ENCODE results near the gene FAM210A.

Gene FAM210A

DNA sequence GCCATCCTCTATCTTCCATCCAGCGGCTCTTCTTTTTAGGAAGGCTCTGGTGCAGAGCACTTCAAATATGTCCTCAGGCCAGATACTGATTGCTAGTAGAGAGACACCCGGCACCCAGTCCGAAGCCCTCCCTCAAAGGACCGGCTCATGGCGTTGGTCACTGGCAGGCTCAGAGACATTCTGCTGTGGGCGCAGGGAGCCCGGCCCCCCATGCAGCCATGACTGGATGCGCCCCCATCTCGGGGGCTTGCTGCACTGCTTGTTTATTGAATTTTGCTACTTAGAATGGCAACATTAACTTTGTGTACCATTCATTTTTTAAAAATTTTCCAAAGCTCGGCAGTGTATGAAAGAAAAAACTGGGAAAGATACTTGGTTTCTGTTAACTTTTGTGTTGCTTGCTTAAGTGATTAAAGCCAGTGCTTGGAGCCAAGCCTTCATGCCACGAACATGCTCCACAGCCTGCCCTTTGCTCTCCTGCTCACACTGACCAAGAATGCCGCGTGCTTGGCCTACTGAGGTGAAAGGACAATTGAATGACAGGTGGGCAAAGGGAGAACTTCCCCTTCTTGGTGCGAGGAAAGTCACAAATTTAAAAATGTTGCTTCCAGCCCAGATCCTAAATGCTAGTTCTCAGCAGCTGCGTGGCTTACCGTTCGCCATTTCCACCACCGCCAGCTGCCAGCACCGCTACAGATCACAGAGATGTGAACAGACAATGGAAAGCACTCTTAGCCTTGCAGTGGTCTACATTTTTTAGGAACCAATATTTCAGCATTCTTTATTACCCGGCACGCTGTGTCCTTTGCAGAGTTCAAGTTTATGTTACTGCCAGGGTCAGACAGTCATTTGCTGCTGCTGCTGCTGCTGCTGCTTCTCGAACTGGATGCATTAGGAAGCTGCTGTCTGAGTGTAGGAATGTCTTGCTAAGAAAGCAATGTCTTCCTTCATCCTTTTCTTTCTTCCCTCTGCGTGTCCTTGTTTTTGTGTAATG lies 76.7 kb downstream of the FAM210A start:
- FAIRE-seq (no peak), DNase-seq (ENCODE audit: insufficient read length, low spot score) (no peak)

DNA sequence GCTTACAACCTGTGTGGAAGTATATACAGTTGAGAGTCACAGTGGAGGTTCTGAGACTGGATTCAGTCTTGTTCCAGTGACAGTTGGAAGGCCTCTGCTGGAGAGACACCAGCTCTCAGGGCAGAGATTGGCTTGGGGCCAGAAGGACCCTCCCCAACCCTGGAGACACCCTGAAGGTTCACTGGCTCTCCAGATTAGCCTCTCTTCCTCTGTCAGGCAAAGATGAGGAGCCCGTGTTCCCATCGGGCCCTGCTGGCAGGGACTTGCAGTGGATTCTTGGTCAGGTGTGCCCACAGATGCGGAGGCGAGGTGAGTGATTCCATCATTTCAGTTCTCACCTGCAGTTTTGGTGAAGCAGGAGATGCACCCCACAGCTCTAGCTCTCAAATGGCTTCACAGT lies 78.6 kb downstream of the FAM210A start:
- no peak for DNase-seq (ENCODE audit: insufficient read length, low spot score)
- no peak for FAIRE-seq

DNA sequence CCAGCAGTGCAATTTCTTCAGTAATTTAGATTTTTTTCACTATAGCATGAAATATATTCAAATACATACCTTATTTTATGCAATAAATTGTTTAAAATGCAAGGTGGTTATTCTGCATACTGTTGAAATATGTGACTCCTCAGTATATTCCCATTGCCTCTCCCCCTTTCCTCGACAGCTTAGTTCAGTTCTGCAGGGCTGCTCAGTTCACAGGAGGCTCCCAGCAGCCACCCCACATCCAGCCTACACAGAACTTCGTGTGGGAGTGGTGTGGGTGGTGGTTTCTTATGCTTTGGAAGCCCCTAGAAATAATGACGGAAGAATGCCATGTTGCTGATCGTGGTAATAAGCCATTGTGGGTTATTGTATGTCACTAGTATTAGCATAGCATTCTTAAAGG lies 79.7 kb downstream of the FAM210A start:
- no peak for FAIRE-seq

DNA sequence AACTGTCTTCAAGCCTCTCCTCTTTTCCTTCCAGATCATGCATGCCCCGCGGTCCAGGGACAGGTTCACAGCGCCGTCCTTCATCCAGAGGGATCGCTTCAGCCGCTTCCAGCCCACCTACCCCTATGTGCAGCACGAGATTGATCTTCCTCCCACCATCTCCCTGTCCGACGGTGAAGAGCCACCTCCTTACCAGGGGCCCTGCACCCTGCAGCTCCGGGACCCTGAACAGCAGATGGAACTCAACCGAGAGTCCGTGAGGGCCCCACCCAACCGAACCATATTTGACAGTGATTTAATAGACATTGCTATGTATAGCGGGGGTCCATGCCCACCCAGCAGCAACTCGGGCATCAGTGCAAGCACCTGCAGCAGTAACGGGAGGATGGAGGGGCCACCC lies 81.3 kb downstream of the FAM210A start:
- DNase-seq (ENCODE audit: insufficient read length, low spot score) (no peak), FAIRE-seq (no peak)

More for the DNA sequence above, 79.7 kb downstream of the FAM210A start:
- DNase-seq (ENCODE audit: insufficient read length, low spot score), result no peak

DNA sequence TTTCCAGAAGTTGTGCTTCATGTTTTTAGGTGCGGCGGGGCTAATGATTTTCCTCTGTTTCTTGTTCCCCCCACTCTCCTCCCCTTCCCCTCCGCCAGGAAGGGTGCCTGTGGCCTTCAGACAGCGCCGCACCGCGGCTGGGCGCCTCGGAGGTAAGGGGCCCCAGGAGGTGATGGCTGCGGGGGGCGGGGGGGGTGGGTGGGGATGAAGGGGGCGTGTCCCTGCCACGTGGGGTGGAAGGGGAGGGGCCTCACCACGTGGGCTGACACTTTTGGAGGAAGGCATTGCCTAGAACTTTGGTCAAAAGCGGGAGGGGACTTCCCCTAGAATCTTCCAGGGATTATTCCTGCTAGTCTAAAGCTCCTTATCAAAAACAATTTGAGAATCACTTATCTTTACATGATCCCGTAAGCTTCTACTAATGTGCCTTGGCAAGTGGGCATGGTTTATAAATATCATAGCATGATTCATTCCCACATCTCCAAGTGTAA lies 83.1 kb downstream of the FAM210A start:
- no peak for FAIRE-seq

DNA sequence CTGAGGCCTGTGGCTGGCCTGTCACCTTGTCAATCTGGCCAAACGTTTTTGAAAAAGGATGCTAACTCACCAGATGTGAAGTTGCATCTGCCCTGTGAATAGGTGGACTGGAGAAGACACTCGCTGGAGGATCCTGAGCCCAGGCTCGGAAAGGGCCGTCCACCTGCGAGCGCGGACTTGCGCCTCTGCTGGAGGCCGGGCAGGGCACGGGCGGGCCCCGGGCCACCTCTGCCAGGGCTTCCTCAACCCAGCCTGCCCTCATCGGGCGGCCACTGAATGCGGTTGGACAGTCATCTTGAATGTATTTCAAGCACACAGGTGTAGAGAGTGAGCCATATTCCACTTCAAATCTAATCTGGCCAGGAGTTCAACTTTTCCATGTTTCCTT lies 83.9 kb downstream of the FAM210A start:
- no peak for FAIRE-seq
- DNase-seq (ENCODE audit: insufficient read length, low spot score), result no peak

More for the DNA sequence above, 83.1 kb downstream of the FAM210A start:
- no peak for DNase-seq (ENCODE audit: insufficient read length, low spot score)

DNA sequence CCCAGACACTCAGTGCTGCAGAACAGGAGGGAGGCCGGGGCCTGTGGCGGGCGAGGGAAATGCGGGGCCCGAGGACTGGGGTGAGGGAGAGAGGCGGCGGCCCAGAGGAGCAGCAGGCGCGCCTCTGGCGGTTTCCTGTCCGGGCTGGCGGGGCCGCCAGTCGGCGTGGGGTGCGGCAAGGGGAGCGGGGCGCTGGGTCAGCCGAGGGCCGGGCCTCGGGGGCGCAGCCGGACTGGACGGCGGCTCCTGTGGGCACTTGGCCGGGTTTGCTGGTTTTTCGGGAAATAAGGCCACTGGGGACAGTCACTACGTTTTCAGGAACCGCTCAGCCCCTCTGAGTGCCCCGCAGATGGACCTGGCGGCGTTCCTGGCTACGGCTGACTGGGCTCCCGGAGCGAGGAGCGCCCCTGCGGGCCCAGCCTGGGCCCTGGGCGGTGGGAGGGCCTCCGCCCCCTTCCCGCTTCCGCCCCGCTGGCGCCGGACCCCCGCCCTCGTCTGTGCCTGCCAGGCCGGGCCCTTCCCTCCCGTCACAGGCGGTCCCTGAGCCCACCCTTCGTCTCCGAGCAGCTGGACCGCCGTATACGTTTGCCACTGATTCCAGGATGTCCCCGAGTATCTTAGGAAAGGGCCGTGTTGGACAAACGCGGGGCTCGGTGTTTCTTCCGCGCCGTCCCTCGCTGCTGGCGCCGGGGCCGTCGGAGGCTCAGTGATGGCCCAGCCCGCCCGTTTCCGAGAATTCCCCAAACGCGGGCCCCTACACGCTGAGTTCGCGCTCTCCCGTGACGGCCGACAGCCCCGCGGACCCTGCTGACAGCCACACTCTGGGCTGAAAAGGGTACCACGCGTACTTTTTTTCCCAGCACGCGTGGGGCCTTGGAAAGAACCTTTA lies 84.6 kb downstream of the FAM210A start:
- DNase-seq (ENCODE audit: insufficient read length, low spot score) (no peak), FAIRE-seq (no peak)

DNA sequence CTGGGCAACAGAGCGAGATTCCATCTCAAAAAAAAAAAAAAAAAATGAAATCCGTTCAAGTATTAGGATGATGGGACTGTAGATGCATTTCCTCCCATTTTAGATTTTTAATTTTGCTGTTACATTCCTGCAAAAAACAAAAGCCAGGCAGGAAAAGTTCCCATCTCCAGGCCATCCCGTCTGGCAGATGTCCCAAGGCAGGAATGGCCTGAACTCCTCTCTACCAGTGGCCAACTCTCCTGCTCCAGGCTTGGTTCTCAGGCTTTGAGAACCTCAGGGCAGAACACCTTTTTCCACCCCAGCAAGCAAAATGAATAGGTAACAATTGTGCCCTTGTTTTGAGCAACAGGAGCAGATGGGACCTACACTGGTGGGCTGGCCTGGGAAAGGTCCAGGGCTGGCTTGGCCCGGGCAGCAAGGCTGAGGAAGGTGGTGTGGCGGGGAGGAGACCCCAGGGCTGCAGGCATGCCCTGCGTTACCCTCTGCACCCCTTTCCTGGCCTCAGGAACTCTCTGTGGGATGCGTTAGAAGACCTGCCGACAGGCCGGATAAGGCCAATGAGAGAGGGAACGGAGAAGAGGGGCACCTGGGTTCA lies 86.0 kb downstream of the FAM210A start:
- no peak for FAIRE-seq
- no peak for DNase-seq (ENCODE audit: insufficient read length, low spot score)

DNA sequence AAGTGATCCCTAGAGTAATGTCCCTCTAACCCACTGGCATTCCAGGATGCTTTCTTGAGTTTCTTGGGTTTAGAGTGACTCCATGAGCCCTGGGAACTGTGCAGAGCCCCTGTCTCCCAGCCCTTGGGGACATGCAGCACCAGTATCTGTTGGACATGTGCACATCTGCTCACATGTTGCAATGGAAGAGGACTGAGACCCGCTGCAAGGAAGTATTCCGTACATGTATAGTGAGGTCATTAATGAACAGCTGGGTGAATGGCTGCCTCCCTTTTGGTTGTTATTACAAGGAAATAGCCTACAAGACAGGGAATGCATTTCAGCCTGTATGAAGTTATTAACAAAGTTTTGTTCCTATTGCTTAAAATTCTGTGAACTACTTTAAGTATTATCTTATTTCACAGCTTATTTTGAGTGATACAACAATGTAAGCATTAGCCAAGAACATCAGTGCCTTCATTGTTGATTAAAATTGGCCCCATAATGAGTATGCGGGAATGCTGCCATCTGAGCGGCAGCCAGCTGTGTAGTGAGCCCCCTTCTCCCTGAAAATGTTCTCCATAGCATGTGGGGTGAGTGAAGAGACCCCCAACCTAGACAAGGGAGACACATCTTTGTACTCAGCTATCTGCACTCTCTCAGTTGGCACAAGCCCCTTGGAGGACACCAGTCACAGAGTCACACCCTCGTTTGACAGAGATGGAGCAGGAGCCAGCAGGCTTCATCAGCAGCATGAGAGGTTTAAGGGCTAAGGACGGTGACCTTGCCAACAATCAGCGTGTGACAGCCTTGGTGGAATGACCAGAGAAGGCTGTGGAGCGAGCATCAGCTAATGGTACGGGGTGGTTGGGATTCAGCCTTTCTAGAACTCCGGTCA lies 87.4 kb downstream of the FAM210A start:
- FAIRE-seq (no peak), DNase-seq (ENCODE audit: insufficient read length, low spot score) (no peak)

DNA sequence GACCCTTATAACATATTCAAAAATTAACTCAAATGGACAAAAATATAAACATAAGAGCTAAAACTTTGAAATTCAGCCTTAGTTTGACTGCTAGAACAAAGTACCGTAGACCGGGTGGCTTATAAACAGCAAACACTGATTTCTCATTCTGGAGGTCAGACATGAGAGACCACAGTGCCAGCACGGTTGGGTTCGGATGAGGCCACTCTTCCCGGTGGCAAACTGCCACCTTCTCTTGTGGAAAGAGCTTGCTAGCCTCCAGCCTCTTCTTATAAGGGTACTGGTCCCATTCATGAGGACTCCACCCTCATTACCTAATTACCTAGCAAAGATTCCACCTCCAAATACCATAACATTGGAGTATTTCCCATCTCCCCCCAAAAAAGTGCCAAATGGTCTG lies 91.3 kb downstream of the FAM210A start:
- FAIRE-seq (no peak), DNase-seq (ENCODE audit: insufficient read length, low spot score) (no peak)

DNA sequence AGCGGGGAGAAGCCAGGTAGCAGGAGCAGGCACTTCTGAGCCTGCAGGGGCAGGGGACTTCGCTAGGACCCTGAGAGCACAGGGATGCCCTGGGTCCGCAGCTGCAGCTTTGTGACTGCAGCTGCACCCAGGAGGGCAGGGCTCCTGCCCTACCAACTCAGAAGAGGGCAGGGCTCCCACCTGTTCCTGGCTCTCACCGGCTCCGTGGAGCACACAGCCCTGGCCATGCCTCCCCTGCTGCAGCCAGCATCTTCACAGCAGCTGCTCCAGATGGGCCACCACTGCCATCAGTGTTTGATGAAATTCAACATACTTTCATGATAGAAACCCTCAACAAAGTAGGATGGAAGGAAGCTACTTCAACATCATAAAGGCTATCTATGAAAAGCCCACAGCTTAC lies 92.7 kb downstream of the FAM210A start:
- FAIRE-seq (no peak), DNase-seq (ENCODE audit: insufficient read length, low spot score) (no peak)

DNA sequence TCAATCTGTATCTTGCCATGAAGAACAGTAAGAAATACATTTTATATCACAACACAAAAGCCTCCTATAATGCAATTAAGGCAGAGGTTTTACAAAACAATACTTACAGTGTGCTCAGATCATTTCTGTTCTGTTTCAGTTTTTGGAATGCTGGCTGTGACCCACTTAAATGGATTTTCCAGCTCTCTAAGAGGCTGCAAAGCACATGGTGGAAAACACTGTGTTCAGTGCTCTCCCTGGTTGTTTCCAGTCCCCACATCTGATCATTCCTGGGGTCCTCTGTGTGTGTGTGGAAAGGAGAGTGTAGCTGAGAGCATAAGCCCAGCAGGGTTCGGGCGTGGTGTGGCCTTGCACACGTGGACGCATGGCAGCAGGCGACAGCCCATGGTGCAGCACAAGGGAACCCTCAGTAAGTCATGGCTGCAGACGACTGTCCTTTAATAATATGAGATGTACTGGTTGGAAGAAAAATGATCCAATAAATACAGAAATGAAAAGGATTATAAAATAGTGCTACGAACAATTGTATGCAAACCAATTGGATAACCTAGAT lies 95.6 kb downstream of the FAM210A start:
- DNase-seq (ENCODE audit: insufficient read length, low spot score), result no peak
- no peak for FAIRE-seq

DNA sequence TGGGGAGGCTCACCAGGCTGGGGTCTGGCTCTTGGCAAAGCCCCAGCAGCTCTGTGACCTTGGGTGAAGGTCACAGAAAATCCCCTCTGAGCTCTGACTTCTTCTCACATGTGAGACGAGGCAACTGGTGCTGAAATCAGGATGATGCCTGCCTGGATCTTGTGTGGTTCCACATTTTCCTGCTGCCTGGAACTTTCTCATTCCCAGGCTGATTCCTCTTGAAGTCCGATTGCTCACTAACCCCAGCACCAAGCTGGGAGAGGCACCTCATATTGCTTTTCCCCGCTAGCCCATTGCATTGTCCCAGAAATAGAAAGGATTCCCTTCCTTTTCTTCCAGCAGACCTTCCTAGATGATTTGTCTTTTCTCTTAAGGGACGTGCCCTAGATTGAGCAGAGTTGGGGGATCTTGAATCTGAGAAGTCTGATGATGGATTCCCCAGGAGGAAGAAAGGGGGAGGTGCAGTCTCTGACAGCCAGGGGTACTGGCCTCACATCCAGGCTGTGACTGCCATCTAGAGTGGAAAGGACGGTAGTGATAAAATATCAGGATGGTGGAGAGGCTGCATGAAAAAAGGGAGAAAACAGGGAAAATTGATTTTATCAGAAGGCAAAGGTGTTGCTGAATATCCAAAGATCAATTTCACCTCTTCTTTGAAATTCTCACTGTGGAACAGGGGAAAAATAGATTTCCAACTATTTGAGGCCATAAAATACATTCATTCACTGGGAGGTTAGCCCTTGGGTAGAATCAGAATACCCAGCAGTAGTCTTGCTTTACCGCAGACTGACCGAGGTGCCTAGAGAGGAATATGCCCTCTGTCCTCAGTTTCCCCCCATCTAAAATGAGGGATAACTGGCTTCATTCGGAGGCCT lies 96.3 kb downstream of the FAM210A start:
- peak; percentile 97 for FAIRE-seq

DNA sequence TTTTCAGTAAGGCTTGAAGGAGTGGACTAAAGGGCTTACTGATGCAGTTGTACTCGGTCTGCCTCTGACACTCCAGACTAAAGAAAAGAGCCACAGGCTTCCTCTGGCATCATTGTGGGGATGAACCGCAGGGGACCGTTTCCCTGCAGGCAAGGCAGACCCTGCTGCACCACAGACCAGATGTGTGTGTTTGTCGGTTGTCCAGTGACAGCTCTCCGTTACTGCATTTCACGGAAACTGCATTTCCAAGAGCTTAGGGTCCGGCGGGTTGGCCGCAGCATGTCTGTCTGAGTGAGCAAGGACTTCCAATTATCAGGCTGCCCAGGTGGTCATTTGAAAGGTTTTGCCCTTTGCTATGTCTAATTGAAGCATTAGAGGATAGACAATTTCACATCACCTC lies 98.1 kb downstream of the FAM210A start:
- no peak for DNase-seq (ENCODE audit: insufficient read length, low spot score)
- FAIRE-seq, result no peak

More for the DNA sequence above, 96.3 kb downstream of the FAM210A start:
- peak; percentile 85 for DNase-seq (ENCODE audit: insufficient read length, low spot score)

DNA sequence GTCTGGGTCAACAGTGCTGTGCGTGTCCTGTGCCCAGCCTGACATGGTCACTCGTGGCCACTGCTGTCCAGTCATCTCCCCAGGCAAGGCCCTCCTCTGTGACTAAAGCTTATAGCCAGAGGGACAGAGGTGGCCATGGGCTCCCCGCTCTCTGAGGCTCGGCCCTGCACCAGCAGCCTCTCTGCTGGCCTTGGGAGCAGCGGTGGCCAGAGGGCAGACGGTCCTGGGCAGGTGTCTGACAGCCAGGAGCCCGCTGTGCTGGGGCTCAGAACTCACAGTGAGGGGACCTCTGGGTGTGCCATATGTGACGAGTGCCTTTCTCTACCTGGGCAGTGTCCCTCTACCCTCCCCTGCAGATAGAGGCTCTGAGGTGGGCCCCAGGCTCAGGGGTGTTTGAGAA lies 98.7 kb downstream of the FAM210A start:
- DNase-seq (ENCODE audit: insufficient read length, low spot score) (no peak), FAIRE-seq (no peak)

DNA sequence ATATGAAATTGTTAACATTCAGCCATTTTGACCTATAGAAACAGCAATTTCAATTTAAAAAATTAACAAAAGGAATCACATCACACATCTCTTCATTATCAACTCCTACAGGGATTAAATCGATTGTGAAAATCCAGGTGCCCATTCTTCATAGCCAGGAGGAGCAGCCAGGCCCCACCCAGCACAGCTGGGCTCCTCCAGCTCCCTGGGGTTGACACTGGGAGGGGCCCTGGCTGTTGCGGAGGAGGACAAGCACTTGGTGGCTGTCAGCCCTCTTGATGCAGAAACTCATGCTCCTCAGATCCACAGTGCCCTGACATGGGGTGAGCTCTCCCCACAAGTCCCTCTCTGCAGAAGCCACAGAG lies 99.8 kb downstream of the FAM210A start:
- no peak for FAIRE-seq
- DNase-seq (ENCODE audit: insufficient read length, low spot score), result no peak

DNA sequence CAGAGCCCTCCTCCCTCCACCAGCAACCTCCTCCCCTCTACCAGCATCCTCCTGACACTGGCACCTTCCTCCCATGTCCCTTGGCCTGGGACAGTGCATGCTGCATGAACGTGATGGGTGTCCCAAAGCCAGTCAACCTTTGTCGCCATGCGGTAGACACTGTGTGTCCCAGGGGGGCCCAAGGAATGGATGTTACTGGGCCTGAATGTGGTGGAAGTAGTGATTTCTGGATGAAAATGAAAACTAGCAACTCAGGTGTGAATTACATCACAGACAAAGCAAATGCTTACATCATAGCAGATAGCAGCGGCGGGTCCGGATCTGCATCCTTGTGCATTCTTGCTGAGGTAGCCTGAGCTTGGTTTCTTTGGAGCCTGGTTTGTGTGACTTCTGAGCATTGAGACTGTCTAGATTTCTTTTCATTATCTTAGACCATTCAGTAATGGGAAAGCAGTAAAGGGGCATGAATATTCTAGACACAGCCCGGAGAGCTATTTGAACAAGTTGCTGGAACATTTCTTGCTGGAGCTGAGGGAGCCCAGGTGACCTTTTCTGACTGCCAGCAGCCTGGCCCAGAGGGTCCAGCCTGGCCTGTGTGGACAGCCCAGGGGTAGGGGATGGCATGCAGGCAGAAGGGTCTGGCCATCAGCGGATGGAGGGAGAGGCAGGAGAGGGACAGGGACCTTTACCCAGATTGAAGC lies 100.4 kb downstream of the FAM210A start:
- DNase-seq (ENCODE audit: insufficient read length, low spot score), result no peak
- FAIRE-seq, result no peak

DNA sequence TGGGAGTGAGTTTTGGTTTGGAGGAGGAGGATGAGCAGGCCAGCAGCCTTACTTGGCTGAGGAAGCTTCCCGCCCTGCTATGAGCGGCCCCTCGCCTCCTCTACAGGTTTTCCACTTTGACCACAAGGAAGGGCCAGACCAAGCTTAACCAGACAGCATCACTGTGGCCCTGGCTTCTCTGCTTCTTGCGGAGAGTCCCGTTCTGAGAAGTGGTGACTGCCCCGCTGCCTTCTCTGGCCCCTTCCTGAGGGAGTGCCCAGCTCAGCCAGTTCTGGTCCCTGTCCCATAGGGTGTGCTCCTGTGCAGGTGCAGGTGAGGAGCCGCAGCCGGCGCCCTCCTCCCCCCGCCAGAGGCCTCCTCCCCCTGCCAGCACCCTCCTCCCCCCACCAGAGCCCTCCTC lies 101.0 kb downstream of the FAM210A start:
- FAIRE-seq (no peak), DNase-seq (ENCODE audit: insufficient read length, low spot score) (no peak)
